NCI-H748 treated with DMSO at 0.1 percent for 48 hours (cell line): ENCODE measurements around the gene LNP1.
"Not testable (repeated sequence)": the region's sequence is repeated elsewhere in the genome, so short reads cannot be mapped to it uniquely, and the experiment has no call there.

Experiments used
- DNase-seq: peaks from one replicate; lab custom pipeline; 2025; lab: John Stamatoyannopoulos, UW

Gene LNP1, protein sequence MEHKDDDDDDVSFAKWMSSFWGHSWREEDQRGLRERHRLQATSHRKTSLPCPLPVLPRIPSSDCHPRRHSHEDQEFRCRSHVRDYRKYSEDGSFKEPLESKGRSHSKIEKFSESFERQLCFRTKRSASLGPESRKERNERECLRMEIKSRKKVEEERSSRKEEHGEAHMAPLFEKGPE

DNA sequence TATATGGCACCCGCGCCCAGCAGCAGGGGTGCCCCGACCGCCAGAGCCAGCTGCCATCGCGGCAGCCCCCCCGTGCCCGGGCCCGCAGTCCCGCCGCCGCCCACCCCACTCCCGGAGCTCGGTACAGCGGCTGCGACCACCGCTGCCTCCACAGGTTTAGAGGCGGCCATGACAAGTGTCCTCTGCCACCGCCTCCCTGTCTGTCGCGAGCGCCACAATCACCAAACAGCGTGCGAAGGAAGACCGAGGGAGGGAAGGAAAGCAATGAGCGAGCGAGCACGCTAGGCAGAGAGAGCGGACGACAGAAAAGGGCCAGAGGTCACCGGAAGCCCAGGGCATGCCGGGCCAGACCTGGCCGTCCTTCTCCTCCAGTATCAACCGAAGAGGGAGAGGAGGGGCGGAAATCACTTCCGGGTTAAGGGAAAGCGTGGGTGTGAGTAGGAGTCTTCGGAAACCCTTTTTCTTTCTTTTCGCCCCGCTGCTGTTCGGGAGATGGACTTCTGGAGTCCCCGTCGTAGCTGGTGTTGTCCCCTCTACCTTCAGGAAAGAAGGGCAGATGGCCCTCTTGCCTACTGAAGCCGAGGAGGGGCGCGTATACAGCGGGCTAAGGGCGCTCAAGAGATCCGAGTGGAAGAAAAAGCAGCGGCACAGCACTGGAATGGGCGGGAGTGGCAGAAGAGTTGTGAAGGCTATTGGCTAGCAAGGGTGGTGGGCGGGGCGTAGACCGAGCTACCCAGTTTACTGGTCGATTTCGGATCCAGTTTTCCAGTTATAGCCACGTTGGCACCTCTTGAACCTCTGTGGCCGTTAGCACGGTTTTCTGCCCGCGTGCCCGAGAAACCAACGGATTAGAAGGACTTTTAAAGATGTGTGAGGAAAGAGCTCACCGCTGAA lies at the start of gene LNP1, which contains the start of gene TOMM70:
LNP1 (plus strand) TSS at position 760 of the 894 bp plus-strand sequence. CDS start 28,191 bp downstream, outside the sequence.
TOMM70 (minus strand) TSS at position 310 of the 894 bp plus-strand sequence; CDS start at position 170, 140 bp downstream.
- DNase-seq = peak; percentile 89

DNA sequence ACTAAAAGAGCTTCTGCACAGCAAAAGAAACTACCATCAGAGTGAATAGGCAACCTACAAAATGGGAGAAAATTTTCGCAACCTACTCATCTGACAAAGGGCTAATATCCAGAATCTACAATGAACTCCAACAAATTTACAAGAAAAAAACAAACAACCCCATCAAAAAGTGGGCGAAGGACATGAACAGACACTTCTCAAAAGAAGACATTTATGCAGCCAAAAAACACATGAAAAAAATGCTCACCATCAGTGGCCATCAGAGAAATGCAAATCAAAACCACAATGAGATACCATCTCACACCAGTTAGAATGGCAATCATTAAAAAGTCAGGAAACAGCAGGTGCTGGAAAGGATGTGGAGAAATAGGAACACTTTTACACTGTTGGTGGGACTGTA lies 49.6 kb upstream of the LNP1 start:
- not testable (repeated sequence) for DNase-seq

DNA sequence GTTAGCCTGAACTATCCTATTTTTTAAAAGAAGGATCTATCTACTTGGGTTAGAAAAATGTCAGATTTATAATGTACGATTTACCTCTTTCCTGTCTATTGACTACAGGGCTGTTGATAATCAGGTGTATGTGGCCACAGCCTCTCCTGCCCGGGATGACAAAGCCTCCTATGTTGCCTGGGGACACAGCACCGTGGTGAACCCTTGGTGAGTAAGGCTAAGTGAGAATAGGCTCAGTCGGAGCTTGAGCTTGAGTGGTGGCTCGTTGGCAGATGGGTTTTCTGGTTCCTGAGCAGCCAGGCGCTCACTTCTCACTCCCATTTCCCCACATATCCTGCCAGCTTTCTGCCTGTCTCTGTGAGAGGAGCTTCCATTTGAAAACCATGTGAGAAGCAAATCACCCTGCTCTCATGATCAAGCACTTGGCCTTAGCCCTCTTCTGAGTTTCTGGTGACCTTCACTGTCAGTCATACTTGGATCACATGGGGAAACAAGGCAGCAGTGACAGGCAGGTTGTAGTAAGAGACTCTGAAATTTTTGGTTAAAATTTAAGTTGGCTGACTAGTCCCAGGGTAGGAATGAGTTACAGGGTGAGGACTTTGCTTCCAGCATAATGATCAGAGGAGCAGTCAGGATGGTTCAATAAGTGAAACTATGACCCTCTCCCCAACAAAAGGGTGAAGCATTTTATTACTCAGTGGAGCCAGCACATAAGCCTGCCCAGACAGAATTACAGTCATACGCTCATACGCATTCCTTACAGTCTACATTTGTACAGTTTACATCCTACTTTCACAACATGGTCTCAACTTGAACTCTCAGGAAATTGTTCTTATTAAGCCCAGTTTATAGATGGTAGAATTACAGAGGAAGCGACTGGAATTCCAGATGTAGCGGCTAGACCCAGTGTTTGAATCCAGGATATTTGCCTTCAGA lies 48.8 kb upstream of the LNP1 start:
- DNase-seq = no peak

DNA sequence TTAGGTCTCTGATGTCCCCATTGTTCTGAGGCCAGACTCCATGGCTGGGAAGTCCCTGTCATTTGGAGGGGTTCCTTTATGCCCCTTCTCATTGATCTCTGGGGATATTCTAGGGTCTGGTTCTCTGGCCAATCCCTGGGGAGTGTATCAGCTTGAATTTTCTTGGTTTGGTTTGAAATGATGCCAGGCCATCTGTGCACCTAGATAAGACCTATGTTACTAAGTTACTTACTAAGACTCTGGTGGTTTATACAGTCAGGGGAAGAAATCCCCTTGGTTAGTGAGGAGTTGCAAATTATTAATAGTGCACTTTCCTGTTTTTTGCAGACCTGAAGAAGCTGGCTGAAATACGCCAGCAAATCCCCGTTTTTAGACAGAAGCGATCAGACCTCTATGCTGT lies 46.5 kb upstream of the LNP1 start:
- DNase-seq = no peak

DNA sequence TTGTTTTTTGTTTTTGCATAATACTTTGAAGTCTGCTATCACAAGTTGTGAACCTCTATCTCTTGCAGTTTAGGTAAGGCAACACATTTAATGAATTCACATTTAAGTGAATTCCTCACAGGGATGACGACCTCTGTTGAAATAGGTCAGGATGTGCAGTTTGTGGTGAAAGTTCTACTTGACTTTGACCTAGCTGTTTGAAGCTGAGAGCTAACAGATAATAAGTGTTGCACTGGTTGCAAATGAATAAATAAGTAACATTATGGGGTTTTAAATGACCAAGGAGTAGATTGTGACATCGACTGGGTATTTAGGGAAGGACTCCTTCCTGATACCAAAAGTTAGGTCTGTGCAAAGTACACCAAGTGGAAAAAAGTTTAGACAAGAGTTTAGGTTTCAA lies 42.9 kb upstream of the LNP1 start:
- no peak for DNase-seq

DNA sequence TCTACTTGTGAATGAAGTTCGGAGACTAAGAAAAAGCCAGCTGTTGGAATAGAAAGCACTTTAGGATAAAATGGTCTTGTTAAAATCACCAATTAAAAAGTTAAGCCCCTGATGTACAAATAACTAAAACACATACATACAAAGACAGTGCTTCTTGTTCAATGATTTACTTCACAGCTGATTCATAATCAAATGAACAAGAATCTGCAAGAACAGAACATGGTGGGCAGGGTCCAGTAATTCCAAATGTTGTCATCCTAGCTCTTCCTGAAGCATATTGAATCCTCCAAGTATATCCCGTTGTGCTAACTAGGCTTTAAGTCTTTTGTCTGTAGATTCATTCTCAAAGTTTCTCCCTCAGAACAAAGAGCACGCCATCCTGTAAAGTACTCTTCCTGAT lies 42.3 kb upstream of the LNP1 start:
- DNase-seq = no peak

DNA sequence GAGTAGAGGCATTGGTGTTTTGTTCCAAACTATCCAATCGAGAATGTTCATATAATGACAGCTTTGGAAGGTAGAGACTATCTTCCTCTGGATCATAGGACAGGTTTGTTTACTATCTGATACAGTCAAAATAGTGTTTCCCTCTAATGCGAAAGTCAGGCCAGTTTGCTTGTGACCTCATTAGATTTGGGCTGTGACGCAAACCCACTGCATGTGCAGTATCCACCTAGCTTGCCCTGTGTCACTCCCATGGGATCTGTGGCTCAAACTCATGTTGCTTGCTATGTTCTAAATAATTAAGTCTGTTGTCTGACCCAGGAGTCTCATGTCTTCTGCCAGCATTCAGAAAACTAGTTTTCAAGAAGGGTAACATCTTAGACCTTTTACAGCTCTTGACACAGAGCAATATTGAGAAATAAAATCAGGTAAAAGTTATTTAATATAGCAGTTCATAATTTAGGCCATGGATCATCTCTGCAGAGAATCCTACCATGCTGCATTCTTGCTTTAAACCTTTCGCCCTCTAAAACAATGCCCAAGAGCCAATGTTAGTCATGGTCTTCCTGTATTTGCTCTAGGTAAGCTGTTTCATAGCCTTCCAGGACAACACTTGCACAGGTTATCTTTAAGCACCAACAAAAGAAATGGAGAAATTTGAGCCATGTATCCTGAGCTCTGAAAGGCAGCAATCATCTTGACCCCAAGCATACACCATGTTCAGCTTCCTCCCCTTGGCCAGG lies 40.4 kb upstream of the LNP1 start:
- DNase-seq = no peak

DNA sequence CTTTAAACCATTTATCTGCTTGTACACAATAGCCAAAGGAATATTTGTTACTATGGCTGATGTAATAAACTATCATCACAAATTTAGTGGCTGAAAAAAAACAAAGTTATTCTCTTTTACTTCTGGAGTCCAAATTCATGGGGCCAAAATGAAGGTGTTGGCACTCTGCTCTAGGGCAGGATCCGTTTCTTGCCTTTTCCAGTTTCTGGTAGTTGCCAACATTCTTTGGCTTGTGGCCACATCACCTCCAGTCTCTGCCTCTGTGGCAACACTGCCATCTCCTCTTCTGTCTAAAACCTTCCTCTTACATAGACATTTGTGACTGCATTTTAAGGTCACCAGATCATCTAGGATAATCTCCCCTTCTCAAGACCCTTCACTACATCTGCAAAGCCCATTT lies 39.4 kb upstream of the LNP1 start:
- no peak for DNase-seq

DNA sequence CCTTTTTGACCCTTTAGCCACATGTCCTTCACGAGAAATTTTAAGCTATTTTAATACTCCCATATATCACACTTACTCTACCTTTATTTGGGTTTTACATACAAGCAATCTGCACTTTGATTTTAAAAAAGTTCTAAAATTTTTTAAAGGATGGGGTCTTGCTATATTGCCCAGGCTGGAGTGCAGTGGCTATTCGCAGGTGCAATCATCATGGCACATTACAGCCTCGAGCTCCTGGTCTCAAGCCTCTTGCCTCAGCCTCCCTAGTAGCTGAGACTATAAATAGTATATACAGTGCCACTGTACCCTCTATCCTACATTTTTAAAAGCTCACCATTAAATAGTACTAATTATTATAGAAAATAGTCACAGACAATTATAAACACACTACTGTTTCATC lies 36.9 kb upstream of the LNP1 start:
- no peak for DNase-seq

DNA sequence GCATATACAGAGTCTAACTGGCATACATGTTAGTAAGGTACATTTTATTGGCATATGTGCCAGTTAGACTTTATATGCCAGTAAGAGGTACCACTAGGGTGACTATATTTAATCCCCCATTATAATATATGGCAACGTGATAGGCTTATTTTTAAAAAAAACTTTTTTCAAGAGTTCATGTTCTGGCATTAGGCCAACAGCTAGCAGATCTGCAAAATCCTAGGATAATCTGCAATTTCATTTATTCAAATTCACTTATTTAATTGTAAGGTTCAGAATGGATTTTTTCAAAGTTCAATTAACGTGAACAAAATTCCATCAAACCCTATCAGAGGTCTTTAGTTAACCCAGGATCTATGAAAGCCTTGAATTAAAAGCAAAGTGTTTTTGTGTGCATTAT lies 34.9 kb upstream of the LNP1 start:
- no peak for DNase-seq

DNA sequence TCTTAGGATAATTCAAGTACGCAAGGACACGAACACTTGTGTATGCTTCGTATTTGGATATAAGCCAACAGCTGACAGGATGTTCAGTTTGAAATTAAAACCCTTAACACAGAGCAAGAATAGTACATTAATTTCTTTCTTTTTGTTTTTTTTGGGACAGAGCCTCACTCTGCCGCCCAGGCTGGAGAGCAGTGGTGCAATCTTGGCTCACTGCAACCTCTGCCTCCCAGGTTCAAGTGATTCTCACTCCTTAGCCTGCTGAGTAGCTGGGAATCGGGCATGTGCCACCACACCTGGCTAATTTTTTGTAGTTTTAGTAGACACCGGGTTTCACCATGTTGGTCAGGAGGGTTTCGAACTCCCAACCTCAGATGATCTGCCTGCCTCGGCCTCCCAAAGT lies 32.9 kb upstream of the LNP1 start:
- DNase-seq = no peak

DNA sequence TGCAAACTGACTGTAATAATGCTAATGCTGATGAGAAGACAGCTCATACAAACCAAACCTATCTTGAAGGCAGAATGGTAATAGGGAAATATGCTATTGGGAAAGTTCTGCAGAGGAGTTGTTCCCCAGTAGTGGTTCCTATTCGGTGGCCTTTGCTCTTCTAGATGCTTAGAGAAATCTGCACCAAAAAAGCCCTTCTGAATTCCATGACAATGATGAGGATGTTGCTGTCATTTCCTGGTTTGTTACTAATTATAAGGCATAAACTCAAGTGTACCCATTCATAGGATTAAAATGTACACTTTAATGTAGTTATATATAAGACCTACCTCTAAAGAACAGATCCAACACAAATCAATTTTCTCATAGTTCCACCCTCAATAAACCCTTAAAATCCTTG lies 30.6 kb upstream of the LNP1 start:
- no peak for DNase-seq

DNA sequence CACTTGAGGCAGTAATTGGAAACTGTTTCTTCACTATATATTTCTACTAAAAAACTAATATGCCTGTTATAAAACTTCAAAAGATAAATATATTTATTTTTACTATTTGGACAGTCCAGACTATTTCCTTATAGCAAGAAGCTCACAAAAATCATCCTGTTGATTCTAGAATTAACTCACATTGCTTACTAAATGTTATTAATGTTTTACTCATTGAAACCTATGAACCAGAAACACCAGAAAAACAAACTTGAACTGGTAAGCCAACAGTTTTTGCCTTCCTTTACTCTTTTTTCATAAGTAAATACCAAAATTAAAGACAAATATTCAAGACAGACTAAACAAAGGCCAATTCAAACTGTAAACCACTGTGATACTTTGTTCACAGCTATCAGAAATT lies 26.8 kb upstream of the LNP1 start:
- DNase-seq = no peak

DNA sequence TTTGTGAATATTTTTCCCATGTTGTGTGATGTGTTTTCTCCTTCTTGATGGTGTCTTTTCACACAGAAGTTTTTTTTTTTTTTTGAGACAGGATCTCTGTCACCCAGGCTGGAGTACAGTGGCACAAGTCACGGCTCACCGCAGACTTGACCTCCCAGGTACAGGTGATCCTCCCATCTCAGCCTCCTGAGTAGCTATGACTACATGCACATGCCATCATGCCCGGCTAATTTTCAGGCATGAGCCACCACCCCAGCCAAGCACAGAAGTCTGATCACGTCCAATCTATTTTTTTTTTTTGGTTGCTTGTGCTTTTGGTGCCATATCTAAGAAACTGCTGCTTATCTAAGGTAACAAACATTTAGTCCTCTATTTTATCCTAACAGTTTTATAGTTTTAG lies 25.0 kb upstream of the LNP1 start:
- no peak for DNase-seq

DNA sequence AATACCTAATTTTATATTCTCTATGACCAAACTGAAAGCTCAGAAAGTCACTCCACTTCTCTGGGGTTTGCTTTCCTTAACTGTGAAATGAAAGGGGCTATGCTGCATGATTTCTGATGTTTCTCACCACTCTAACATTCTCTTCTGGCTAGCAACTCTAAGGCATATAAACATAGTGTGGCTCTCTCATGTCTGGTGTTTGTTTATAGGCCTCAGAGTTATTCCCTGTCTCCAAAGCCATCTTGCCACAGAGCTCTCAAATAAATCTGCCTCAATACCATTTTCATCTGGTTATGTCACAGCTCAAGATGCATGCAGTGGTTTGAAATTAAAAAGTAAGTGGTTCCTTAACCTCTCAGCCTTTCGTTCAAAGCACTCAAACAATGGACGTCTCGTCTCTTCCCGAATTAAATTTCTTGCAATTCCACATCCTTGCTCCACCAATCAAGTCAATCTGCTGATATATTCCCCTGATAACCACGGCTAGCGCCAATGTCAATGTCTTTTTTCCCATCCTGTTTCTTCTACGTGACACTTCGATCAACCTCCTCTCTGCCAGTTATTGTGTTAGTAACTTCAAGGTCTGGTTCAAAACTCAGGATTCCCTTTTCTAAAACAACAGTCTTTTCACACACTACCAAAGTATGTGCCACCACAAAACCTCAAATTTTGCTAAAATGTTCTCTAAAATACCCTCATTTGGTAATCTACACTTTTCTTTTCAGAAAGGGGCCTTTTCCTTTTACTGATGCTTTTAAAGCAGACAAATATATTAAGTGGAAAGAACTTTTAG lies 16.4 kb upstream of the LNP1 start:
- DNase-seq = no peak

DNA sequence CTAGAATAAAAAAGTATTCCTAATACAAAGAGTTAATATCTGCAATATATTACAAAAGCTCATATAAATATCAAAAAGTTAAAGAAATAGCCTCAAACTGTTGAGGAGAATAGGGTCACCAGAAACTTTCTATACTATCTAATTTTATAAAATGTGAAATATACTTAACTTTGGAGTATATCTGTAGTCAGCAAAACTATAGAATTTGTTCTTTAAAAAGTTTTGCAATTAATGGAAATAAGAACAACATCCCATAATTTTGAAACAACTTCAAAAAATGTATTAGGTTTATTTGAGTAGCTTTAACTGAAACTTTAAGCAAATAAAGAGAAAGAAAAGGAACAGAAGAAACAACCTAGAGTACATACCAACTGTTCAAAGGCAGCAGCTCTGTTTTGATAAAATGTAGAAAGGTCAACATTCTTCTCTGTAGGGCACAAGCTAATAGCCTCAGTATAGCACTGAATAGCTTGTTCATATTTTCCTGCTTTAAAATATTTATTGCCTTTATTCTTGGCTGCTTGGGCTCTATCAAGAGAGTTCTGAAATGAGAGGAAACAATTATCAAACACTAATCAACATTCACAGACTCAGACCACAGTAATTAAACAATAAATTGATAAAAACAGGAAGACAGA lies 14.8 kb upstream of the LNP1 start:
- no peak for DNase-seq

DNA sequence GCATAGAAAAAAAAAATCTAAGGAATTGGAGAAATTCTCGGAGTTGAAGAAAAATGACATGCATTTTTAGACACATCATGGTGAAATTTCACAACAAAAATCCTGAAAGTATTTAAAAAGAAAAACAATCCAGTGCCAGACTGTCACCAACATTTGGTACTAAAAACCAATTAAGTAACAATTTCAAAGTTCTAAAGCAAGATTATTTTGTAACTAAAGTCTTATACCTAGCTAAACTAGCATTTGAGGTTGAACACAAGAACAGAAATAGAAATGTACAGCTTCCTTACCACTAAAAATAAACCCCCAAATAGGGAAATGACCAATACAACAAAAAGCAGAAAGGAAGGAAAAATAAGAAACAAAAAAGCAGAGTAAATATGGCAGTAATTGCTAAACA lies 12.3 kb upstream of the LNP1 start:
- no peak for DNase-seq

DNA sequence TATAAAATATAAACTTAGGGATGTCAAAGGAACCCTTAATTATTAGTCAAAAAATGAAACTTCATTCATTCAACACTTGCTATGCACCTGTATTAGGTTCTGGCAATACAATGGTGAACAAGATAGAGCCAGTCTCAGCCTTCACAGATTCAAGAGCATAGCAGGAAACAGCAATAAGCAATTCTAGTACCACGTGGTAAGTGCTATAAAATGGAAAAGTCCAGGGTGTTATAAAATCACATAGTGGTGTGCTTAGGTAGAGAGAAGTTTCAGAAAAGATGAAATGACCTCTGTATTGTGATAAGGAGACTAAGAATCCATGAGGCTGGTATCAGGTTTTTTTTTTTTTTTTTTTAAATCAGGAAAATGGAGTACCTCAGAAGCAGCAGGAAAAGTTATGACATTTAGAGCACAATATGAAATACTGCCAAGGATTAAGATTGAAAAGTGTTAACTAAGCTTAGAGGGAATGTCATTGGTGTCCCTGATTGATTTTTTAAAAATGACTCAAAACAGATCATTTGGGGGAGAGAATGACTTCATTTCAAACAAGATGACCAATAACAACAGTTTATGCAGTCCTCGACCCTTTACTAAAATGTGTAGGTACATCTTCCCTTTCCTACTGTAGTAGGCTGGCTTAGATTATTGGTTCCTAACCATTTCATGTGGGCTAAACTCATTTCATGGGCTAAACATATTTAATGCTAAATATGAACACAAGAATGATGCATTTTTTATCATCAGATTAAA lies 5.5 kb upstream of the LNP1 start:
- no peak for DNase-seq

DNA sequence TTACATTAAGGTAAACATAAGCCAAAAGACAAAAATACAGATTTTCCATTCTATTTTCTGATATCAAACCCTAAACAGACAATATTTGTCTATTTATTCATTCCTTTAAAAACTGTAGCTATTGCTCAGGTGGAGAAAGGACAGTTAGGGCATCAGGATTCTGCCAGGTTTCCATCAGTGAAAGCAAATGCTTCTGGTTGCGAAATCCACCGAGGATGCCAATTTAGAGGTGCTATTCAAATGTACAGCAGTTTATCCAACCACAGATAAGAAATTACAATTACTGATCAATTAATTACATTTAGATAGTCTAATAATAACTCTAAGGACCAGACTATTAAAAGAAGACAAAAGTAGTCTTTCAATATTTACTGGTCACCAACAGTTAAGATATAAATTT lies 4.4 kb upstream of the LNP1 start:
- DNase-seq = no peak
